ENCODE data around the gene GLB1L3. TPM values are rescaled to one million over a fixed set of nuclear protein-coding genes. Genes with fewer than 3 reads are reported as not detected.
A peak's percentile ranks its signal among the peaks of the same experiment; 100 is the strongest.
"Not testable (repeated sequence)": the region's sequence is repeated elsewhere in the genome, so short reads cannot be mapped to it uniquely, and the experiment has no call there.

Gene GLB1L3
- total RNA-seq, 2 experiments from 2014 or later = 4.1 to 6.1 TPM

GRCh38 chr11:134321373-134321772, 45.2 kb downstream of the GLB1L3 start:
- CTCF ChIA-PET, ATAC-seq, H3K4me1 Mint-ChIP-seq, DNase-seq, H3K27ac Mint-ChIP-seq, H3K27me3 Mint-ChIP-seq, H3K4me3 Mint-ChIP-seq: not testable (repeated sequence)
- H3K36me3 Mint-ChIP-seq = peaks cover 25% of the 10 kb centered on the region
- peaks cover 11% of the 10 kb centered on the region for H3K9me3 Mint-ChIP-seq (ENCODE audit: low read depth)

DNA sequence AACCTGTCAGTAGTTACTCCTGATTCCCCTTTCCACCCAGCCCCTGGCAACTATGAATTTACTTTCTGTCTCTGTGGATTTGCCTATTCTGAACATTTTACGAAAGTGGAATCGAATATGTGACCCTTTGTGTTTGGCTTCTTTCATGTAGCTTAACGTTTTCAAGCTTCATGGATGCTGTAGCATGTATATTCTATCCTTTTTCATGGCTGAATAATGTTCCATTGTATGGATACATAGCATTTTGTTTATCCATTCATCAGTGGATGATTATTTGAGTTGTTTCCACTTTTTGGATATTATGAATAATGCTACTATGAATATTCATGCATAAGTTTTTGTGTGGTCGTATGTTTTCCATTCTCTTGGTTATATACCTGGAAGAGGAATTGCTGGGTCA, 46.4 kb downstream of the GLB1L3 start:
- Mint-ChIP-seq H3K4me1 (no peaks in the 10 kb centered on the region), H3K27ac (no peak overlapping the region), H3K9me3 (ENCODE audit: low read depth) (peaks cover 11% of the 10 kb centered on the region), H3K4me3 (no peak overlapping the region), H3K36me3 (peaks cover 19% of the 10 kb centered on the region), H3K27me3 (peaks cover 4% of the 10 kb centered on the region)
- CTCF ChIA-PET = interaction anchor here (0.8 kb wide), 1 partner anchor 10 kb away, joined by 3 read pairs; no protein-coding TSS in a partner anchor
- ATAC-seq (no peak), DNase-seq (no peak)

DNA sequence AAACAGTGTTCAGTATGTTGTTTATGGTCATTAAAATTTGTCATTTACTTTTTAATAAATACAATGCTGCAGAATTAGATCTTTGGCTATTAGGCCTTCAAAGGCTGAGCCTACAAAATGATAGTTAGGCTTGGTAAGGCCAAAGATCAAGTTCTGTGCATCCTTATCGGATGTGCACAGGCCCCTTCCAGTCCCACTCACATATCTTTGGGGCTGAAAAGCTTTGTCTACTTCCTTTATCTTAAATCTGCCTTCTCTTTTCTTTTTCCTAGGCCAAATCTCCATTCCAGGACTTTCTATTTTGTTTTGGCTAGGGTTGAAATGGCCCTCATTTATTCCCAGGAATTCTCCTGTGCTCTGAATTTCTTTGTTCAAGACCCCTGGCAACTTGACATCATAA, 52.3 kb downstream of the GLB1L3 start:
- no peaks in the 10 kb centered on the region for H3K9me3 Mint-ChIP-seq (ENCODE audit: low read depth)
- peaks cover 30% of the 10 kb centered on the region for H3K27me3 Mint-ChIP-seq
- H3K36me3 Mint-ChIP-seq = no peaks in the 10 kb centered on the region
- H3K27ac Mint-ChIP-seq = no peak overlapping the region
- DNase-seq (no peak), ATAC-seq (no peak)
- H3K4me1 Mint-ChIP-seq = peaks cover 7% of the 10 kb centered on the region
- H3K4me3 Mint-ChIP-seq = no peak overlapping the region
- CTCF ChIA-PET = no interaction called here

GRCh38 chr11:134330611-134331353, 54.6 kb downstream of the GLB1L3 start:
- CTCF ChIA-PET = no interaction called here

DNA sequence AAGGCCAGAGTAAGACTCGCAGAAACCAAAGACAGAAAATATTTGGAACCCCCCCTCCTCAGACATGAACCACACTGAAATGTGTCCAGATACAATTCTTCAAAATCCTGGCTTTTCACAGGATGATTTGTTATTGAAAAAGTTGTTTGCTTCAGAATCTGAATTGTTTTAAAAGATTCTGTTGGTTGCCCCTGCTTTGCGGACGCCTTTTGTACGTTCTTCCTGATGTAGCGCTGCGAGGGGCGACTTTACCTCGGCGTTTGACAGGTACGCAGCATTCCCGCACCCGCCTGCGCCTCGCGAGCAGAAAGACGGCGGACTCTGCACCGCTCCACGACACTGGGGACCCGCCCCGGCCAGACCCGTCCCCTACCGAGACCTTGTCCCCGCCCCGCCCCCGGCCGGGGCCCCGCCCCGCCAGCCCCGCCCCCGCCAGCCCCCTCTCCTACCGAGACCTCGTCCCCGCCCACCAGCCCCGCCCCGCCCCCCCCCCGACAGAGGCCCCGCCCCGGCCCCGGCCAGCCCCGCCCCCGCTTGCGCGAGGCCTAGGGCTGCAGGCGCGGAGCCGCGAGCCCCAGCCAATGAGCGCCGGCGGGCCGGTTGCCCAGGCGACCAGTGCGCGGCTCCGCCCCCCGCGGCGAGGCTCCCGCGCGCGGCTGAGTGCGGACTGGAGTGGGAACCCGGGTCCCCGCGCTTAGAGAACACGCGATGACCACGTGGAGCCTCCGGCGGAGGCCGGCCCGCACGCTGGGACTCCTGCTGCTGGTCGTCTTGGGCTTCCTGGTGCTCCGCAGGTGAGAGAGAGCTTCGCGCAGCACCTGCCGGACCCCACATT, 55.4 kb downstream of the GLB1L3 start, which contains the start of gene GLB1L2:
TSS of gene GLB1L2 (plus strand) at position 635 of the 835 bp plus-strand sequence. CDS start at position 709, 74 bp downstream.
- Mint-ChIP-seq H3K9me3 (ENCODE audit: low read depth) (no peaks in the 10 kb centered on the region), H3K36me3 (no peaks in the 10 kb centered on the region), H3K4me3 (peak within 1 kb of the TSS; percentile 72), H3K27ac (no peak within 1 kb of the TSS), H3K27me3 (peaks cover 37% of the 10 kb centered on the region), H3K4me1 (peaks cover 7% of the 10 kb centered on the region)
- CTCF ChIA-PET = interaction anchor here (0.9 kb wide), 1 partner anchor 70 kb away, joined by 3 read pairs; no protein-coding TSS in a partner anchor
- ATAC-seq (peak; percentile 96), DNase-seq (peak; percentile 75)

More at GRCh38 chr11:134330611-134331353, 54.6 kb downstream of the GLB1L3 start:
- Mint-ChIP-seq H3K4me1 (peaks cover 7% of the 10 kb centered on the region), H3K9me3 (ENCODE audit: low read depth) (no peaks in the 10 kb centered on the region), H3K36me3 (no peaks in the 10 kb centered on the region), H3K4me3 (no peak overlapping the region), H3K27ac (no peak overlapping the region), H3K27me3 (peaks cover 37% of the 10 kb centered on the region)
- no peak for ATAC-seq
- no peak for DNase-seq

GRCh38 chr11:134332189-134332631, 56.0 kb downstream of the GLB1L3 start:
- Mint-ChIP-seq H3K27me3 (peaks cover 37% of the 10 kb centered on the region), H3K4me3 (peak overlapping the region; percentile 55), H3K4me1 (peaks cover 7% of the 10 kb centered on the region), H3K36me3 (no peaks in the 10 kb centered on the region), H3K27ac (no peak overlapping the region), H3K9me3 (ENCODE audit: low read depth) (no peaks in the 10 kb centered on the region)
- no peak for DNase-seq
- peak; percentile 53 for ATAC-seq
- CTCF ChIA-PET = interaction anchor here (0.7 to 0.9 kb wide), 2 partner anchors 56 to 70 kb away, joined by 3 to 4 read pairs; partner anchors contain the start of gene GLB1L3

DNA sequence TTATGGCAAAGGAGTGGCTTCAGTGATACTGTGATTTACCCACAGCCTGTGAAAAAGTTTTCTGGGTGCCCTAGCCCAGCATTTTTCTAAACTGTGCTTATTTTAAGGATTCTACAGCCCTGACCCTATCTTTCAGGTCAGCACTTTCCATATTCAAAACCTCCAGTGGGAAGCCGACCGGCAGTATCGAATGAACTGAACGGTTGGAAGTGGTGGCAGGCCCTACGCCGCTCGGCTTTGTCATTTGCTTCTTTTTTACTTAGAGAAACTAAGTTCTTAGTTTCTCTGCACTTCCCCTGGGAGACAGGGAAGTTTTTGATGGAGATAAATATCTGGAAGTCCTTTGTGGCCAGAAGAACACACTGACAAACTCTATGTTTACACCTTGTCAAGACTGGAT, 56.6 kb downstream of the GLB1L3 start:
- H3K27me3 Mint-ChIP-seq = peaks cover 37% of the 10 kb centered on the region
- CTCF ChIA-PET = interaction anchor here (0.7 to 0.9 kb wide), 2 partner anchors 57 to 71 kb away, joined by 3 to 4 read pairs; partner anchors contain the start of gene GLB1L3
- no peaks in the 10 kb centered on the region for H3K9me3 Mint-ChIP-seq (ENCODE audit: low read depth)
- no peak overlapping the region for H3K27ac Mint-ChIP-seq
- H3K36me3 Mint-ChIP-seq = no peaks in the 10 kb centered on the region
- DNase-seq = no peak
- H3K4me3 Mint-ChIP-seq = peak overlapping the region; percentile 55
- ATAC-seq = no peak
- peaks cover 7% of the 10 kb centered on the region for H3K4me1 Mint-ChIP-seq

GRCh38 chr11:134333312-134333711, 57.1 kb downstream of the GLB1L3 start:
- no peaks in the 10 kb centered on the region for H3K9me3 Mint-ChIP-seq (ENCODE audit: low read depth)
- DNase-seq (no peak), ATAC-seq (no peak)
- H3K27ac Mint-ChIP-seq = no peak overlapping the region
- CTCF ChIA-PET = interaction anchor here (0.8 to 1.0 kb wide), 2 partner anchors 63 to 73 kb away, joined by 3 read pairs; no protein-coding TSS in a partner anchor
- peaks cover 37% of the 10 kb centered on the region for H3K27me3 Mint-ChIP-seq
- H3K4me3 Mint-ChIP-seq = no peak overlapping the region
- H3K4me1 Mint-ChIP-seq = peaks cover 7% of the 10 kb centered on the region
- no peaks in the 10 kb centered on the region for H3K36me3 Mint-ChIP-seq

GRCh38 chr11:134333946-134334345, 57.8 kb downstream of the GLB1L3 start:
- no peak overlapping the region for H3K4me3 Mint-ChIP-seq
- CTCF ChIA-PET = interaction anchor here (0.8 to 1.2 kb wide), 3 partner anchors 59 to 73 kb away, joined by 3 read pairs; no protein-coding TSS in a partner anchor

GRCh38 chr11:134334796-134335571, 58.8 kb downstream of the GLB1L3 start:
- Mint-ChIP-seq H3K36me3 (no peaks in the 10 kb centered on the region), H3K4me3 (no peak overlapping the region), H3K4me1 (peaks cover 7% of the 10 kb centered on the region), H3K9me3 (ENCODE audit: low read depth) (no peaks in the 10 kb centered on the region), H3K27ac (no peak overlapping the region), H3K27me3 (peaks cover 35% of the 10 kb centered on the region)
- DNase-seq = no peak
- CTCF ChIA-PET = interaction anchor here (1.2 kb wide), 1 partner anchor 60 kb away, joined by 3 read pairs; no protein-coding TSS in a partner anchor
- ATAC-seq = no peak

More at GRCh38 chr11:134333946-134334345, 57.8 kb downstream of the GLB1L3 start:
- ATAC-seq (no peak), DNase-seq (no peak)
- Mint-ChIP-seq H3K9me3 (ENCODE audit: low read depth) (no peaks in the 10 kb centered on the region), H3K27me3 (peaks cover 37% of the 10 kb centered on the region), H3K27ac (no peak overlapping the region), H3K36me3 (no peaks in the 10 kb centered on the region), H3K4me1 (peaks cover 7% of the 10 kb centered on the region)

- Mint-ChIP-seq H3K4me3 (no peak overlapping the region), H3K27me3 (peaks cover 19% of the 10 kb centered on the region), H3K4me1 (peaks cover 4% of the 10 kb centered on the region), H3K9me3 (ENCODE audit: low read depth) (no peaks in the 10 kb centered on the region), H3K36me3 (no peaks in the 10 kb centered on the region), H3K27ac (no peak overlapping the region)
- no peak for DNase-seq
- ATAC-seq = no peak
- CTCF ChIA-PET = no interaction called here
Observed at GRCh38 chr11:134337051-134337450, 60.9 kb downstream of the GLB1L3 start.

DNA sequence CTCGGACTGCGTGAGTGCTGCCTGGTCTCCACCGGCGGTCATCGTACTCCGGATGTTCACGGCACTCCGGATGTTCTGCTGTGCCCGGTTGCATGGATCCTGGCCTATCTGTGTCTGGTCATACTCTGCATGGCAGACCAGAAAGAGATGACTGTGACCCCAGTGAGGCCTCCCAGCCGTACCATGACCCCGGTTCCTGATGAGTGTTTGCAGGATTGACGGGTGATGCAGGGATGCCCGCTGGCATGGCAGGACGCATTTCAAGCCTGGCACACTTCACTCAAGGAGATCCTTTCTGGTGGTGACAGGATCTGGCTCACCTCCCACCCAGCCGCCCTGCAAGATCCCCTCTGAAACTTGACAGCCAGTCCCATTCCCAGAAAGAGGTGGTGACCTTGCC, 61.9 kb downstream of the GLB1L3 start:
- Mint-ChIP-seq H3K4me3 (no peak overlapping the region), H3K27ac (no peak overlapping the region), H3K27me3 (peaks cover 12% of the 10 kb centered on the region), H3K9me3 (ENCODE audit: low read depth) (no peaks in the 10 kb centered on the region), H3K4me1 (no peaks in the 10 kb centered on the region), H3K36me3 (no peaks in the 10 kb centered on the region)
- ATAC-seq (no peak), DNase-seq (no peak)
- CTCF ChIA-PET = no interaction called here

GRCh38 chr11:134338654-134339053, 62.5 kb downstream of the GLB1L3 start:
- no peak overlapping the region for H3K4me3 Mint-ChIP-seq
- H3K27me3 Mint-ChIP-seq = peaks cover 7% of the 10 kb centered on the region
- H3K9me3 Mint-ChIP-seq (ENCODE audit: low read depth) = no peaks in the 10 kb centered on the region
- no peaks in the 10 kb centered on the region for H3K4me1 Mint-ChIP-seq
- ATAC-seq (no peak), DNase-seq (no peak)
- H3K27ac Mint-ChIP-seq = no peak overlapping the region
- H3K36me3 Mint-ChIP-seq = no peaks in the 10 kb centered on the region
- CTCF ChIA-PET = no interaction called here

Measured in activated CD8-positive, alpha-beta memory T cell treated with anti-CD3 and anti-CD28 coated beads, Interleukin-2, amount 10 ng/mL, durations not matched to agents 7 days and 5 days (primary cell).